ENCODE data around the gene GLYAT.

DNA sequence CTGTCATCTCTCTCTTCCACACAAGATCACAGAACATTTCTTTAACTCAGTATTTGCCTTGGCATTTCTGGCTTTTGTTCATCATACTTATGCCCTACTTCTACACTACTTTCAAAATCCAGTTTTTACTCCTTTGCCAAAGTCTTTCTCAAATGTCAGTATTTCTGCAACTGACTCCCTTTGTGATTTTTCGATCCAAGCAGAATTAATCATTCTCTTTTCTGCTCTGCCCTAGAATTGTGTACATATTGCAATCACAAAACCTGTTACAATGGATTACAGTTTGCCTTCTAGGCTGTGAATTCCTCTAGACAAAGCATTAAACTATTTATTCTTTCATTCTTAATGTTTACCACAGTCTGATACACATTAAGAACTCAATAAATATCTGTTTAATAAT lies 33.3 kb upstream of the GLYAT start:
- TF ChIP-seq, protein P1, sequence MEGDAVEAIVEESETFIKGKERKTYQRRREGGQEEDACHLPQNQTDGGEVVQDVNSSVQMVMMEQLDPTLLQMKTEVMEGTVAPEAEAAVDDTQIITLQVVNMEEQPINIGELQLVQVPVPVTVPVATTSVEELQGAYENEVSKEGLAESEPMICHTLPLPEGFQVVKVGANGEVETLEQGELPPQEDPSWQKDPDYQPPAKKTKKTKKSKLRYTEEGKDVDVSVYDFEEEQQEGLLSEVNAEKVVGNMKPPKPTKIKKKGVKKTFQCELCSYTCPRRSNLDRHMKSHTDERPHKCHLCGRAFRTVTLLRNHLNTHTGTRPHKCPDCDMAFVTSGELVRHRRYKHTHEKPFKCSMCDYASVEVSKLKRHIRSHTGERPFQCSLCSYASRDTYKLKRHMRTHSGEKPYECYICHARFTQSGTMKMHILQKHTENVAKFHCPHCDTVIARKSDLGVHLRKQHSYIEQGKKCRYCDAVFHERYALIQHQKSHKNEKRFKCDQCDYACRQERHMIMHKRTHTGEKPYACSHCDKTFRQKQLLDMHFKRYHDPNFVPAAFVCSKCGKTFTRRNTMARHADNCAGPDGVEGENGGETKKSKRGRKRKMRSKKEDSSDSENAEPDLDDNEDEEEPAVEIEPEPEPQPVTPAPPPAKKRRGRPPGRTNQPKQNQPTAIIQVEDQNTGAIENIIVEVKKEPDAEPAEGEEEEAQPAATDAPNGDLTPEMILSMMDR (IDR thresholded peaks at IDR 0.05) = no peak
- TF ChIP-seq POLR2A (IDR thresholded peaks at IDR 0.05) (no peak), EP300 (IDR thresholded peaks at IDR 0.05) (no peak), POLR2AphosphoS5 (IDR thresholded peaks at IDR 0.05) (no peak)

Measured in gastroesophageal sphincter (tissue), 3 donors.